Mucosa of descending colon (tissue), 3 donors: ENCODE measurements around the gene C1QTNF9B. TPM values are rescaled to one million over a fixed set of nuclear protein-coding genes. Genes with fewer than 3 reads are reported as not detected.

Experiments used
- ATAC-seq: fragments of 200-7000 bp; cut with Tn5 transposase; one replicate; pipeline ENCODE4 v1.9.1; 2020; ENCODE audit warnings: mild to moderate bottlenecking, moderate library complexity
- DNase-seq, 3 donors: peaks; one replicate each; pipeline ENCODE4 v3.0.0-alpha.2; 2020
- H3K36me3 ChIP-seq: fragments of 200-600 bp; one replicate; pipeline ENCODE4 v1.8.0; 2021; ENCODE audit warnings: low read depth, mild to moderate bottlenecking
- H3K4me1 ChIP-seq: fragments of 200-600 bp; one replicate; pipeline ENCODE4 v1.8.0; 2021; ENCODE audit warnings: low read depth, mild to moderate bottlenecking
- H3K4me3 ChIP-seq: fragments of 200-600 bp; one replicate; pipeline ENCODE4 v1.8.0; 2021; ENCODE audit warnings: mild to moderate bottlenecking
- H3K9me3 ChIP-seq: fragments of 200-600 bp; one replicate; pipeline ENCODE4 v1.8.0; 2021; ENCODE audit warnings: mild to moderate bottlenecking
- intact Hi-C, 2 donors: fragments of 100-400 bp; cut with DNase I in 1 of 2; cut with micrococcal nuclease in 1 of 2; formaldehyde crosslinking; loops; one replicate each; pipeline versions ENCODE4 v1.11.0 to v1.11.1; 2022; cut with DNase I, micrococcal nuclease
- total RNA-seq, 3 donors: library from RNA; stranded (reverse); fragmentation: NEBNext Ultra II Directional in 2 of 3; extraction: Animal tissue kit (Norgen Biotek cat#: 25700) in 2 of 3; gene quantifications; one replicate each; pipeline versions ENCODE4 v1.2.1 to v1.2.4, GENCODE V29; 2021 to 2023
- TF ChIP-seq, protein P1 (sequence below): fragments of 200-600 bp; IDR thresholded peaks from one replicate; pipeline ENCODE4 v1.8.0; 2022; ENCODE audit warnings: antibody characterized with exemption, mild to moderate bottlenecking
- donor health status: DM: no; HTN: no; CAD: no; lungs with moderate emphysema.
- donor health status: DM: no; HTN: no; CAD: no.
- donor health status: DM: no; HTN: yes; CAD: no.

Gene C1QTNF9B
- total RNA-seq, 3 donors from 2014 or later: 0.32 TPM; not detected in 2

DNA sequence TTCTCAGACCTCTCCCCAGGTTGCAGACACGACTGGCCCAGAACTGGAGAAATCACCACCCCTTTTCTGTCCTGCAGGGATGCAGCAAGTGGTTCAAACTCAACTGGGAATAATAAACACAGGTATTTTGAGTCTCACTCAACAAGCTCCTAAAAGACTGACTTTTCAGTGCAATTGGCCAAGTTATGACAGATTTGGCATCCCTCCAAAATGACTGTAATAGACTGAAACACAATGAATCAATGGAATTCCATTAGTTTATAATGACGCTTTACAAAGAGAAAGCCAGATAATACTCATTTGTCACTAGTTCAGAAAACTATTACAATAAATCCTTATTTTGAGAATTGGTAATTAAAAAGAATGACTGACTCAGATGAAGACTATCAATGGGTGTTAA is 46.2 kb downstream of the C1QTNF9B start:
- intact Hi-C loops: no loop called here
- no peak for ATAC-seq
- H3K4me1 ChIP-seq: no peaks in the 10 kb centered on the region
- DNase-seq: no peak
- no peaks in the 10 kb centered on the region for H3K36me3 ChIP-seq
- TF ChIP-seq, protein P1, sequence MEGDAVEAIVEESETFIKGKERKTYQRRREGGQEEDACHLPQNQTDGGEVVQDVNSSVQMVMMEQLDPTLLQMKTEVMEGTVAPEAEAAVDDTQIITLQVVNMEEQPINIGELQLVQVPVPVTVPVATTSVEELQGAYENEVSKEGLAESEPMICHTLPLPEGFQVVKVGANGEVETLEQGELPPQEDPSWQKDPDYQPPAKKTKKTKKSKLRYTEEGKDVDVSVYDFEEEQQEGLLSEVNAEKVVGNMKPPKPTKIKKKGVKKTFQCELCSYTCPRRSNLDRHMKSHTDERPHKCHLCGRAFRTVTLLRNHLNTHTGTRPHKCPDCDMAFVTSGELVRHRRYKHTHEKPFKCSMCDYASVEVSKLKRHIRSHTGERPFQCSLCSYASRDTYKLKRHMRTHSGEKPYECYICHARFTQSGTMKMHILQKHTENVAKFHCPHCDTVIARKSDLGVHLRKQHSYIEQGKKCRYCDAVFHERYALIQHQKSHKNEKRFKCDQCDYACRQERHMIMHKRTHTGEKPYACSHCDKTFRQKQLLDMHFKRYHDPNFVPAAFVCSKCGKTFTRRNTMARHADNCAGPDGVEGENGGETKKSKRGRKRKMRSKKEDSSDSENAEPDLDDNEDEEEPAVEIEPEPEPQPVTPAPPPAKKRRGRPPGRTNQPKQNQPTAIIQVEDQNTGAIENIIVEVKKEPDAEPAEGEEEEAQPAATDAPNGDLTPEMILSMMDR: no peak
- H3K4me3 ChIP-seq: no peak overlapping the region
- H3K9me3 ChIP-seq: no peaks in the 10 kb centered on the region

DNA sequence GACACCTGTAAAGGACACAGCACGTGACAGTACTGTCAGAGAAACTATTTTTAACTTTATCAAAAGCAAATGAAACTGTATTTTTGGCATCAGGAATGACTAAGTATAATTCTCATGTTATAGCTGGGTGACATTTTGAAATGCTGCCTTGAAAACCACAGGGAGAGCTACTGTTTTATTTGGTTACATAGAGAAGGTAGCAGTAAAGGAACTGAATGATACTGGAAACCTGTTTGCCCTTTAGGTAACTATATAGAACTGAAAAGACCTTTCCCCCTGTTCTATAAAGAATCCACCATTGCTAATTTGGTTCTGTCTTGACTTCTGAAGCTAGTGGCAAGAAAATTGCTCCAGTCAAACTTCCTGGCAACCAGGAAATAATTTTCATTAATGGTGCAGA is 47.2 kb downstream of the C1QTNF9B start:
- TF ChIP-seq, protein P1: no peak
- H3K9me3 ChIP-seq: no peaks in the 10 kb centered on the region

DNA sequence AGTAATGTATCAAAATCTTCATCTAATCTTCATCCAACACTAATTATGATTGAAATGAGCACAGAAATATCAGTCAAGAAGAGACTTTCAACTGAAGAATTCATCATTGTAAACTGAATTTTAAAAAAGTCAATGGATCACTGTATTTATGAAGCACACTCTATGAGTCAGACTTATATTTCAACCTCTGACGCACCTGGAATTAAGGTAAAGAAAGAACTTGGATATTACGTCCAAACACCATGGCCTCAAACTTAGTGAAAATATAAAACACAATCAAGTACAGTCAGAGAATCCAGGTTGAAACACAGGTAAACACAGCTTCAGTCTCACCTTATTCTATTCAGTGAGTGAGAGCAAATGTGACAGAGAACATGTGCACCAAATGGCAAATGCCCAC is 47.6 kb downstream of the C1QTNF9B start:
- Histone ChIP-seq H3K4me1 (no peaks in the 10 kb centered on the region), H3K36me3 (no peaks in the 10 kb centered on the region), H3K4me3 (no peak overlapping the region), H3K9me3 (no peaks in the 10 kb centered on the region)
- no peak for ATAC-seq
- intact Hi-C loops: no loop called here
- TF ChIP-seq, protein P1: no peak
- DNase-seq: no peak

More for the DNA sequence above, 47.2 kb downstream of the C1QTNF9B start:
- Histone ChIP-seq H3K4me1 (no peaks in the 10 kb centered on the region), H3K36me3 (no peaks in the 10 kb centered on the region), H3K4me3 (no peak overlapping the region)
- intact Hi-C loops: no loop called here
- DNase-seq: no peak
- ATAC-seq: no peak

DNA sequence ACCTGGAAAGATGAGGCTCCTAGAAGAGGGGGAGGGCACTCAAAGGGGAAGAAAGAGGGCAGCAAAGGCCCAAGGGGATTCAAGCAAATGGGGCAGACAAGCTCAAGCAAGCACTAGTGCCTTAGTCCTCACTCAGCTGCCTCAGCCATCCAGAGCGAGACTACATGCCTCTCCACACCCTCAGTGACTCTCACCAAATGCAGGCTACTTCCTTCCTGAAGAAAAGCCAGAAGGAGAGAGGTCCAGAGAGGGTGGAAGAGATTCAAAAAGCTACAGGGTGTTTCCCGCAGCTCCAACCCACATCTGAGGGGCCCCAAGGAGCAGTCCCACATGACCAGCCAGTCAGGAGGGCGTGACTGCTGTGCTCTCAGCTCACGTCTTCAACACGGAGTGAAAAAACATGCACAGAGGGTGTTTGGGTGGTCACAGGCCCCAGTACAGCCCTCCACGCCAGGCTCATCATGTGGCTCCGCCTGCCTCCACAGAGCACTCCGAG is 48.6 kb downstream of the C1QTNF9B start:
- Histone ChIP-seq H3K9me3 (no peaks in the 10 kb centered on the region), H3K4me1 (no peaks in the 10 kb centered on the region), H3K36me3 (no peaks in the 10 kb centered on the region), H3K4me3 (no peak overlapping the region)
- TF ChIP-seq, protein P1: no peak
- DNase-seq: no peak
- no peak for ATAC-seq
- intact Hi-C loops: no loop called here

DNA sequence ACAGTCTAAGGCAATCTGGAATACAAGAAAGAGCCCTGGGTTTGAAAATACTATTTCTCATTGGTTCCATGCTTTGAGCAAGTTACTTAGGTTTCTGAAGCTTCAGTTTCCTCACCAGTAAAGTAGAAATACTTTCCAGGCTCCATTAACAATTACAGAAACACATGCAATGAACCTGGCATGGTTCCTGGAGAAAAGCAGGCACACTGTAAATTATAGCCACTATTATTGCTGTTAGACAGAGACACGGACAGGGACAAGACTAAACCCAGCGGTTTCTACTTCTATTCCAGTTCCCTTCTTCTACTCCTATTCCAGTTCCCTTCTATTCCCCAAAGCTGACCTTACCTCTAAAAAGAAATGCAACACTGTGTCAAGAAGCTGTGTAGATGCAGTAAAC is 49.3 kb downstream of the C1QTNF9B start:
- Histone ChIP-seq H3K36me3 (no peaks in the 10 kb centered on the region), H3K4me3 (no peak overlapping the region), H3K4me1 (no peaks in the 10 kb centered on the region), H3K9me3 (no peaks in the 10 kb centered on the region)
- TF ChIP-seq, protein P1: no peak
- DNase-seq: no peak
- intact Hi-C loops: no loop called here
- ATAC-seq: no peak

DNA sequence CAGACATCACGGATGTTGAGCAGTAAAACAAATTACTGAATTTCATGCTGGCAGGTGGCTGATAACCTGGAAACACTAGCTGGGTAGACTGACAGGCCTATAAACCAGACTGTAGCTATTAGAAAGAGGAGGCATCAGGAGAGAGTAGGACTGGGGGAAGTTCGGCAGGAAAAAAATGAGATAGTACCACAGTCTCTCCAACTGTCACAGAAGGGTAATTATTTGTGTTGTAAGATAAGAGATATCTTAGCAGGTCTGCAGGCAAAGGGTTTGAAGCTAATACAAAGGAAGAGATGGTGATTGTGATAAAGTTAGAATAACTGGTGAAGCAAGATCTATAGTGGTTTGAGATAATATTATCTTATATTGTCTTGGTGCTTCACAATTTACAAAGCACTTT is 49.8 kb downstream of the C1QTNF9B start:
- TF ChIP-seq, protein P1: no peak
- ATAC-seq (no peak), DNase-seq (no peak)
- H3K36me3 ChIP-seq: no peaks in the 10 kb centered on the region
- no peaks in the 10 kb centered on the region for H3K9me3 ChIP-seq
- intact Hi-C loops: no loop called here
- H3K4me1 ChIP-seq: no peaks in the 10 kb centered on the region
- no peak overlapping the region for H3K4me3 ChIP-seq
